Measurements from ENCODE around the gene ANKRD42.
"Not testable (repeated sequence)": the region's sequence is repeated elsewhere in the genome, so short reads cannot be mapped to it uniquely, and the experiment has no call there.

Gene ANKRD42

DNA sequence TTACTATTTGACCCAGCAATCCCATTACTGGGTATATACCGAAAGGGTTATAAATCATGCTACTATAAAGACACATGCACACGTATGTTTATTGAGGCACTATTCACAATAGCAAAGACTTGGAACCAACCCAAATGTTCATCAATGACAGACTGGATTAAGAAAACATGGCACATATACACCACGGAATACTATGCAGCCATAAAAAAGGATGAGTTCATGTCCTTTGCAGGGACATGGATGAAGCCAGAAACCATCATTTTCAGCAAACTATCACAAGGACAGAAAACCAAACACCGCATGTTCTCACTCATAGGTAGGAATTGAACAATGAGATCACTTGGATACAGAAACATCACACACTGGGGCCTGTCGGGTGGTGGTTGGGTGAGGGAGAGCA, 78.2 kb downstream of the ANKRD42 start:
- not testable (repeated sequence) for H3K14ac ChIP-seq (ENCODE audit: low read length in 2 of 2); H4K91ac ChIP-seq (ENCODE audit: low read length); H3K27me3 ChIP-seq (ENCODE audit: control insufficient read depth in 1 of 2, insufficient read depth in 1 of 2, low read length in 2 of 2); H3K4me2 ChIP-seq (ENCODE audit: low read length, poor library complexity, severe bottlenecking); H4K8ac ChIP-seq (ENCODE audit: low read length); H2AFZ ChIP-seq (ENCODE audit: low read depth, low read length); H3K27ac ChIP-seq (ENCODE audit: low read length, poor library complexity, severe bottlenecking); H2BK120ac ChIP-seq (ENCODE audit: low read depth, low read length); H3K9me3 ChIP-seq (ENCODE audit: control insufficient read depth, low read length); H2BK12ac ChIP-seq (ENCODE audit: low read length in 2 of 2); H3K4ac ChIP-seq (ENCODE audit: low read depth in 1 of 2, low read length in 2 of 2); H2AK5ac ChIP-seq (ENCODE audit: low read length, severe bottlenecking); H3K18ac ChIP-seq (ENCODE audit: low read depth in 1 of 2, low read length in 2 of 2); H3K4me3 ChIP-seq (ENCODE audit: insufficient read depth in 1 of 2, low read depth in 1 of 2, low read length in 2 of 2); H3K23ac ChIP-seq (ENCODE audit: low read length in 2 of 2); H2BK5ac ChIP-seq (ENCODE audit: low read depth, low read length, poor library complexity, severe bottlenecking); H3K4me1 ChIP-seq (ENCODE audit: control insufficient read depth, insufficient read depth, low read depth, low read length); H3K9ac ChIP-seq (ENCODE audit: low read length); H2BK15ac ChIP-seq (ENCODE audit: low read depth, poor library complexity, severe bottlenecking); H3K79me1 ChIP-seq (replicated peaks; ENCODE audit: low read length, poor library complexity, severe bottlenecking); DNase-seq
- H3K36me3 ChIP-seq (ENCODE audit: control insufficient read depth in 1 of 2, insufficient read depth in 2 of 2, low read depth in 1 of 2, low read length in 2 of 2), result peaks cover 6 to 51% of the 10 kb centered on the region in 2 experiments
- 99% methylated on average over 3 of the region's 5 CpGs for WGBS

DNA sequence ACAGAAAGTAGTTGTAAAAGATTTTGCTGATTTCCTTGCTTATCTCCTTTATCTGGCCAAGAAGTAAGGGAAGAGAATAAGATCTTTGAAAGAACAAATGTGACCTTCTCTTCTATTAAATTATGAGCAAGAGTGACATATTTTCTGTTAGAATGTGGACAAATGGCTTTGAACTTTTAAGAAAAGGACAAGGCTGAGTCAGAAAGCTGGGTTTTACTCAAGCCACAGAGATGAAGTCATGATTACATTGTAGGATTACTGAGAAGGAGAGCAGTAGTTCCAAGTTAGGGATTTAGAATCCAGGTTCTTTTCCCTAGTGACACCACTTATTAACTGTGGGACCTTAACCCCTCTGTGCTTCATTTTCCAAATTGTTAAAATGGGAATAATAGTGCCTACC, 79.1 kb downstream of the ANKRD42 start:
- no peak overlapping the region for H4K8ac ChIP-seq (ENCODE audit: low read length)
- H4K91ac ChIP-seq (ENCODE audit: low read length), result no peak overlapping the region
- peak; percentile 61 for DNase-seq
- H2AFZ ChIP-seq (ENCODE audit: low read depth, low read length), result no peak overlapping the region
- peaks cover 6 to 56% of the 10 kb centered on the region in 2 experiments for H3K36me3 ChIP-seq (ENCODE audit: control insufficient read depth in 1 of 2, insufficient read depth in 2 of 2, low read depth in 1 of 2, low read length in 2 of 2)
- H2BK5ac ChIP-seq (ENCODE audit: low read depth, low read length, poor library complexity, severe bottlenecking), result no peak overlapping the region
- H3K27me3 ChIP-seq (ENCODE audit: control insufficient read depth in 1 of 2, insufficient read depth in 1 of 2, low read length in 2 of 2), result no peaks in the 10 kb centered on the region
- H3K4me2 ChIP-seq (ENCODE audit: low read length, poor library complexity, severe bottlenecking), result no peak overlapping the region
- H3K79me1 ChIP-seq (replicated peaks; ENCODE audit: low read length, poor library complexity, severe bottlenecking), result peaks cover 5% of the 10 kb centered on the region
- no peak overlapping the region for H3K4me3 ChIP-seq (ENCODE audit: insufficient read depth in 1 of 2, low read depth in 1 of 2, low read length in 2 of 2)
- H3K4ac ChIP-seq (ENCODE audit: low read depth in 1 of 2, low read length in 2 of 2), result no peak overlapping the region
- no peaks in the 10 kb centered on the region for H3K9me3 ChIP-seq (ENCODE audit: control insufficient read depth, low read length)
- no peak overlapping the region for H3K23ac ChIP-seq (ENCODE audit: low read length in 2 of 2)
- peak overlapping the region; percentile 33 for H3K9ac ChIP-seq (ENCODE audit: low read length)
- peaks cover 2% of the 10 kb centered on the region for H3K4me1 ChIP-seq (ENCODE audit: control insufficient read depth, insufficient read depth, low read depth, low read length)
- H2BK120ac ChIP-seq (ENCODE audit: low read depth, low read length), result no peak overlapping the region
- no peak overlapping the region for H2BK15ac ChIP-seq (ENCODE audit: low read depth, poor library complexity, severe bottlenecking)
- no peak overlapping the region for H2AK5ac ChIP-seq (ENCODE audit: low read length, severe bottlenecking)
- peak overlapping the region; percentile 45 for H3K27ac ChIP-seq (ENCODE audit: low read length, poor library complexity, severe bottlenecking)
- H3K14ac ChIP-seq (ENCODE audit: low read length in 2 of 2), result no peak overlapping the region
- no peak overlapping the region for H3K18ac ChIP-seq (ENCODE audit: low read depth in 1 of 2, low read length in 2 of 2)
- no peak overlapping the region for H2BK12ac ChIP-seq (ENCODE audit: low read length in 2 of 2)

DNA sequence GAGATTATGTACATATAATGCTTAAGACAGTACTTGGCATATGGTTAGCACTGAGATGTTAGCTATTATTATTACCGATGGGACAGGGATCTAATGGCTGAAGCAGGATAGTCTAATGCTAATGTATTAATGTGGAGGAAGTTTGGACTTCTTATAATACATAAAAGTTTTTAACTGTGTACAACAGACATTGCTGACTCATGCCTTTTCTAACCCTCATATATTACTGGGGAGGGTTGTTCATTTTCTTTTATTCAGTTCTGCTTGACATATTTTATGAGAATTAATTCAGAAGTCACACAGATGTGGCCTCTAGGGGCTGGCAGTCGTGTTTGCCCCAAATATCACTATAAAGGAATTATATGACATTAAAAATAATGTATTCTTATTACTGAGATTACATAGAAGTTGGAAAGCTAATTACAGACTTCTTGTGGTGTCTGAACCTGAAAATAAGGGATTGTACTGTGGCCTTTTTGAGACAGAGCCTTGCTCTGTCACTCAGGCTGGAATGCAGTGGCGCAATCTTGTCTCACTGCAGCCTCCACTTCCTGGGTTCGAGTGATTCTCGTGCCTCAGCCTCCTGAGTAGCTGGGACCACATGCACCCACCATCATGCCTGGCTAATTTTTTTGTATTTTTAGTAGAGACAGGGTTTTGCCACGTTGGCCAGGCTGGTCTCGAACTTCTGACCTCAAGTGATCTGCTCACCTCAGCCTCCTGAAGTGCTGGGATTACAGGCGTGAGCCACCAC, 82.6 kb downstream of the ANKRD42 start:
- 93% methylated on average over 7 of the region's 8 CpGs for WGBS
- Histone ChIP-seq H3K23ac (ENCODE audit: low read length in 2 of 2) (no peak overlapping the region), H2AK5ac (ENCODE audit: low read length, severe bottlenecking) (no peak overlapping the region), H4K91ac (ENCODE audit: low read length) (no peak overlapping the region), H2BK12ac (ENCODE audit: low read length in 2 of 2) (no peak overlapping the region), H3K14ac (ENCODE audit: low read length in 2 of 2) (no peak overlapping the region), H3K36me3 (ENCODE audit: control insufficient read depth in 1 of 2, insufficient read depth in 2 of 2, low read depth in 1 of 2, low read length in 2 of 2) (peaks cover 6 to 81% of the 10 kb centered on the region in 2 experiments), H3K4me3 (ENCODE audit: insufficient read depth in 1 of 2, low read depth in 1 of 2, low read length in 2 of 2) (no peak overlapping the region), H3K27me3 (ENCODE audit: control insufficient read depth in 1 of 2, insufficient read depth in 1 of 2, low read length in 2 of 2) (no peaks in the 10 kb centered on the region), H2BK120ac (ENCODE audit: low read depth, low read length) (no peak overlapping the region), H3K4ac (ENCODE audit: low read depth in 1 of 2, low read length in 2 of 2) (no peak overlapping the region), H3K79me1 (replicated peaks; ENCODE audit: low read length, poor library complexity, severe bottlenecking) (peaks cover 5% of the 10 kb centered on the region), H3K4me2 (ENCODE audit: low read length, poor library complexity, severe bottlenecking) (no peak overlapping the region), H3K18ac (ENCODE audit: low read depth in 1 of 2, low read length in 2 of 2) (no peak overlapping the region), H2AFZ (ENCODE audit: low read depth, low read length) (no peak overlapping the region), H2BK5ac (ENCODE audit: low read depth, low read length, poor library complexity, severe bottlenecking) (no peak overlapping the region), H3K4me1 (ENCODE audit: control insufficient read depth, insufficient read depth, low read depth, low read length) (peaks cover 3% of the 10 kb centered on the region), H2BK15ac (ENCODE audit: low read depth, poor library complexity, severe bottlenecking) (no peak overlapping the region), H3K27ac (ENCODE audit: low read length, poor library complexity, severe bottlenecking) (no peak overlapping the region), H3K9me3 (ENCODE audit: control insufficient read depth, low read length) (no peaks in the 10 kb centered on the region), H4K8ac (ENCODE audit: low read length) (no peak overlapping the region), H3K9ac (ENCODE audit: low read length) (no peak overlapping the region)
- DNase-seq, result no peak

GRCh38 chr11:83278351-83278750, 84.8 kb downstream of the ANKRD42 start:
- H2AK5ac ChIP-seq (ENCODE audit: low read length, severe bottlenecking), result no peak overlapping the region
- H3K4me1 ChIP-seq (ENCODE audit: control insufficient read depth, insufficient read depth, low read depth, low read length), result peaks cover 3% of the 10 kb centered on the region
- no peak overlapping the region for H3K18ac ChIP-seq (ENCODE audit: low read depth in 1 of 2, low read length in 2 of 2)
- no peak overlapping the region for H4K91ac ChIP-seq (ENCODE audit: low read length)
- no peak overlapping the region for H4K8ac ChIP-seq (ENCODE audit: low read length)
- H2BK5ac ChIP-seq (ENCODE audit: low read depth, low read length, poor library complexity, severe bottlenecking), result no peak overlapping the region
- H2BK12ac ChIP-seq (ENCODE audit: low read length in 2 of 2), result no peak overlapping the region
- H3K4me3 ChIP-seq (ENCODE audit: insufficient read depth in 1 of 2, low read depth in 1 of 2, low read length in 2 of 2), result no peak overlapping the region
- H3K27me3 ChIP-seq (ENCODE audit: control insufficient read depth in 1 of 2, insufficient read depth in 1 of 2, low read length in 2 of 2), result no peaks in the 10 kb centered on the region
- H2BK15ac ChIP-seq (ENCODE audit: low read depth, poor library complexity, severe bottlenecking), result no peak overlapping the region
- H2AFZ ChIP-seq (ENCODE audit: low read depth, low read length), result no peak overlapping the region
- peaks cover 4 to 71% of the 10 kb centered on the region in 2 experiments for H3K36me3 ChIP-seq (ENCODE audit: control insufficient read depth in 1 of 2, insufficient read depth in 2 of 2, low read depth in 1 of 2, low read length in 2 of 2)
- no peaks in the 10 kb centered on the region for H3K9me3 ChIP-seq (ENCODE audit: control insufficient read depth, low read length)
- H3K79me1 ChIP-seq (replicated peaks; ENCODE audit: low read length, poor library complexity, severe bottlenecking), result peaks cover 6% of the 10 kb centered on the region
- no peak overlapping the region for H2BK120ac ChIP-seq (ENCODE audit: low read depth, low read length)
- H3K27ac ChIP-seq (ENCODE audit: low read length, poor library complexity, severe bottlenecking), result no peak overlapping the region
- DNase-seq, result no peak
- H3K23ac ChIP-seq (ENCODE audit: low read length in 2 of 2), result no peak overlapping the region
- H3K14ac ChIP-seq (ENCODE audit: low read length in 2 of 2), result no peak overlapping the region
- H3K4ac ChIP-seq (ENCODE audit: low read depth in 1 of 2, low read length in 2 of 2), result no peak overlapping the region
- no peak overlapping the region for H3K4me2 ChIP-seq (ENCODE audit: low read length, poor library complexity, severe bottlenecking)
- H3K9ac ChIP-seq (ENCODE audit: low read length), result no peak overlapping the region
